Mesothelial cell of epicardium (in vitro differentiated cells): Measurements from ENCODE around the gene ZDHHC12. TPM values are rescaled to one million over a fixed set of nuclear protein-coding genes. Genes with fewer than 3 reads are reported as not detected.
"Not testable (repeated sequence)": the region's sequence is repeated elsewhere in the genome, so short reads cannot be mapped to it uniquely, and the experiment has no call there.

Source experiments
- DNase-seq, 2 experiments: peaks; one replicate each; pipeline ENCODE4 v3.0.0; 2021; ENCODE audit warnings: low spot score in 2 of 2; ENCODE audit not compliant: unreplicated experiment in 2 of 2
- H3K27ac Mint-ChIP-seq: 2 replicates; pipeline ENCODE4 v1.8.0; 2021; ENCODE audit warnings: mixed read lengths
- H3K27me3 Mint-ChIP-seq: 2 replicates; pipeline ENCODE4 v1.8.0; 2021; ENCODE audit warnings: low read depth, mixed read lengths
- H3K36me3 Mint-ChIP-seq: 2 replicates; pipeline ENCODE4 v1.8.0; 2021; ENCODE audit warnings: mixed read lengths
- H3K4me1 Mint-ChIP-seq: 2 replicates; pipeline ENCODE4 v1.8.0; 2021; ENCODE audit warnings: mixed read lengths
- H3K4me3 Mint-ChIP-seq: 2 replicates; pipeline ENCODE4 v1.8.0; 2021; ENCODE audit warnings: mild to moderate bottlenecking, moderate library complexity, mixed read lengths
- H3K9me3 Mint-ChIP-seq: 2 replicates; pipeline ENCODE4 v1.8.0; 2021; ENCODE audit warnings: mixed read lengths
- CTCF ChIP-seq: fragments of 200-600 bp; sonication (generic); IDR thresholded peaks from one replicate; pipeline ENCODE4 v1.5.0; 2021; ENCODE audit warnings: antibody characterized with exemption; ENCODE audit not compliant: unreplicated experiment
- total RNA-seq: library from RNA; stranded (reverse); gene quantifications from 3 replicates; pipeline ENCODE4 v1.2.1, GENCODE V29; 2021

Gene ZDHHC12
- total RNA-seq, 1 donor from 2014 or later = 21.6 TPM

- peak within 1 kb of the TSS; percentile 78 for H3K4me3 Mint-ChIP-seq
- peak; percentile 94 for TF ChIP-seq CTCF
- no peaks in the 10 kb centered on the region for H3K9me3 Mint-ChIP-seq
These were observed 21.4 kb downstream of the ZDHHC12 start, which contains the start of gene PKN3 for GRCh38 chr9:128702445-128702948. Gene PKN3, plus strand, starts transcription at chr9:128702503. Its CDS starts 413 bp downstream, at chr9:128702916.

GRCh38 chr9:128701227-128701854, 22.6 kb downstream of the ZDHHC12 start:
- Mint-ChIP-seq H3K9me3 (no peaks in the 10 kb centered on the region), H3K4me3 (peak overlapping the region; percentile 56), H3K4me1 (peaks cover 5% of the 10 kb centered on the region), H3K36me3 (peaks cover 2% of the 10 kb centered on the region), H3K27me3 (no peaks in the 10 kb centered on the region), H3K27ac (no peak overlapping the region)
- no peak for TF ChIP-seq CTCF
- DNase-seq = no peak

More at GRCh38 chr9:128702445-128702948, 21.4 kb downstream of the ZDHHC12 start, which contains the start of gene PKN3:
- Mint-ChIP-seq H3K36me3 (no peaks in the 10 kb centered on the region), H3K27me3 (no peaks in the 10 kb centered on the region), H3K27ac (peak within 1 kb of the TSS; percentile 69), H3K4me1 (peaks cover 5% of the 10 kb centered on the region)
- DNase-seq = peak; percentile 85 to 96

GRCh38 chr9:128699096-128699795, 24.7 kb downstream of the ZDHHC12 start:
- DNase-seq = not testable (repeated sequence)

GRCh38 chr9:128696923-128697707, 26.8 kb downstream of the ZDHHC12 start:
- Mint-ChIP-seq H3K9me3 (no peaks in the 10 kb centered on the region), H3K27ac (peak overlapping the region; percentile 50), H3K4me1 (peaks cover 2% of the 10 kb centered on the region), H3K4me3 (no peak overlapping the region), H3K36me3 (peaks cover 22% of the 10 kb centered on the region), H3K27me3 (no peaks in the 10 kb centered on the region)
- no peak for TF ChIP-seq CTCF
- DNase-seq = no peak

More at GRCh38 chr9:128699096-128699795, 24.7 kb downstream of the ZDHHC12 start:
- not testable (repeated sequence) for H3K4me3 Mint-ChIP-seq, H3K9me3 Mint-ChIP-seq, H3K27me3 Mint-ChIP-seq, H3K27ac Mint-ChIP-seq, H3K4me1 Mint-ChIP-seq
- peaks cover 12% of the 10 kb centered on the region for H3K36me3 Mint-ChIP-seq

- Mint-ChIP-seq H3K4me1 (peaks cover 14% of the 10 kb centered on the region), H3K4me3 (no peak overlapping the region), H3K27me3 (no peaks in the 10 kb centered on the region), H3K27ac (peak overlapping the region; percentile 34), H3K9me3 (no peaks in the 10 kb centered on the region), H3K36me3 (peaks cover 29% of the 10 kb centered on the region)
- TF ChIP-seq CTCF = no peak
- DNase-seq = no peak
These were observed 29.6 kb downstream of the ZDHHC12 start for GRCh38 chr9:128694344-128694743.

- H3K9me3 Mint-ChIP-seq, H3K4me3 Mint-ChIP-seq, DNase-seq, H3K27me3 Mint-ChIP-seq: not testable (repeated sequence)
- peaks cover 29% of the 10 kb centered on the region for H3K36me3 Mint-ChIP-seq
- peaks cover 14% of the 10 kb centered on the region for H3K4me1 Mint-ChIP-seq
- H3K27ac Mint-ChIP-seq = peak overlapping the region; percentile 22
These were observed 30.2 kb downstream of the ZDHHC12 start for GRCh38 chr9:128693738-128694137.
